Activated CD4-positive, alpha-beta memory T cell treated with anti-CD3 and anti-CD28 coated beads for 36 hours (primary cell): ENCODE results near the gene SSX2IP. TPM values are rescaled to one million over a fixed set of nuclear protein-coding genes. Genes with fewer than 3 reads are reported as not detected.

ENCODE experiments used
- total RNA-seq, 2 experiments: library from RNA; stranded (reverse); gene quantifications; one replicate each; pipeline ENCODE4 v1.2.3, GENCODE V29; 2021

Gene SSX2IP
- total RNA-seq, 2 experiments from 2014 or later: 10.9 to 11.6 TPM

Other genes with a start within 250 kb of the SSX2IP start
- gene RPF1, start 211.2 kb downstream of the SSX2IP start, total RNA-seq: 10 to 100 TPM; 55.0 to 56.5 TPM
- 1 to 10 TPM; 3.2 to 3.8 TPM for gene SPATA1, start 184.1 kb downstream of the SSX2IP start, total RNA-seq
- 100 to 1,000 TPM; 139 to 143 TPM for gene GNG5, start 183.9 kb downstream of the SSX2IP start, total RNA-seq
- gene CTBS, start 116.0 kb downstream of the SSX2IP start, total RNA-seq: 10 to 100 TPM; 22.9 to 24.2 TPM
- gene LPAR3, start 202.7 kb upstream of the SSX2IP start, total RNA-seq: under 1 TPM; 0.36 to 0.83 TPM